ENCODE measurements around the gene MAGI1.

The MAGI1 gene

GRCh38 chr3:66010739-66011655 lies 27.7 kb downstream of the MAGI1 start:
- DNase-seq: no peak

GRCh38 chr3:66010348-66010738 lies 28.4 kb downstream of the MAGI1 start:
- no peak for DNase-seq

GRCh38 chr3:66004244-66004643 lies 34.5 kb downstream of the MAGI1 start:
- DNase-seq: no peak

- DNase-seq: no peak
These were observed 37.1 kb downstream of the MAGI1 start for GRCh38 chr3:66001626-66002025.

GRCh38 chr3:66000506-66000905 lies 38.2 kb downstream of the MAGI1 start:
- DNase-seq: no peak

GRCh38 chr3:65999606-66000005 lies 39.1 kb downstream of the MAGI1 start:
- DNase-seq: no peak

GRCh38 chr3:65996589-65996988 lies 42.1 kb downstream of the MAGI1 start:
- DNase-seq: no peak

- no peak for DNase-seq
These were observed 43.2 kb downstream of the MAGI1 start for GRCh38 chr3:65995515-65995914.

GRCh38 chr3:65995030-65995429 lies 43.7 kb downstream of the MAGI1 start:
- no peak for DNase-seq

- no peak for DNase-seq
These were observed 45.4 kb downstream of the MAGI1 start for GRCh38 chr3:65993134-65993900.

GRCh38 chr3:65992106-65992505 lies 46.6 kb downstream of the MAGI1 start:
- no peak for DNase-seq

- DNase-seq: no peak
These were observed 50.1 kb downstream of the MAGI1 start for GRCh38 chr3:65988411-65989180.

GRCh38 chr3:65986285-65986684 lies 52.4 kb downstream of the MAGI1 start:
- DNase-seq: no peak

GRCh38 chr3:65984975-65985374 lies 53.7 kb downstream of the MAGI1 start:
- DNase-seq: no peak

- no peak for DNase-seq
These were observed 55.6 kb downstream of the MAGI1 start for GRCh38 chr3:65983100-65983499.

GRCh38 chr3:65979731-65980130 lies 59.0 kb downstream of the MAGI1 start:
- no peak for DNase-seq

- DNase-seq: no peak
These were observed 59.6 kb downstream of the MAGI1 start for GRCh38 chr3:65979162-65979561.

- no peak for DNase-seq
These were observed 60.6 kb downstream of the MAGI1 start for GRCh38 chr3:65978116-65978515.

GRCh38 chr3:65975032-65975431 lies 63.7 kb downstream of the MAGI1 start:
- no peak for DNase-seq

GRCh38 chr3:65974509-65974908 lies 64.2 kb downstream of the MAGI1 start:
- DNase-seq: no peak

GRCh38 chr3:65972765-65973164 lies 66.0 kb downstream of the MAGI1 start:
- DNase-seq: no peak

- no peak for DNase-seq
These were observed 67.1 kb downstream of the MAGI1 start for GRCh38 chr3:65971293-65972252.
